ENCODE results near the gene PTPRT. TPM values are rescaled to one million over a fixed set of nuclear protein-coding genes. Genes with fewer than 3 reads are reported as not detected.

Gene PTPRT
- total and polyA plus RNA-seq, 4 donors, result 0.14 to 2.8 (median 0.40) TPM

DNA sequence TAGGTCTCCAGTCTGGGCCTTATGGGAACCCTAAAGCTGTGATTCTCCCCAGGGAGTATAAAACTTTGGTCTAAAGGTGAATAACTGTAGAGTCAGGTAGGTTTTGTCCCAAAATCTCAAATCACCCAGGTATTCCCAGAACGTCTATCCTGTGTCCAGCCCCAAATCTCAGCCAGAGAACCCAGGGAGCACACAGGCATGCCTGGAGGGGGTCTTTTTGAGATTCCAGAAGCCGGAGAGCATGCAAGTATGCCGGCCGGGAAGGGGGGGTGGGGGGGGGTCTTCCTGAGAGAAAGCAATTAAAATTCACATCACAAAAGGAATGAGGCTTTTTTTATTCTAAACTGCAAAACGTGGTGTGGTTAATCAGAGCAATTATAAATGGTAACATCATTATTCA lies 210.0 kb downstream of the PTPRT start (continued):
- TF ChIP-seq FOXA2 (IDR thresholded peaks at IDR 0.05) (no peak), REST (IDR thresholded peaks at IDR 0.05) (no peak)

GRCh38 chr20:42978184-42978974 lies 211.3 kb downstream of the PTPRT start:
- WGBS, result 85% methylated on average over 12 of the region's 12 CpGs

More at GRCh38 chr20:42978184-42978974, 211.3 kb downstream of the PTPRT start:
- TF ChIP-seq HNF4G (IDR thresholded peaks at IDR 0.05) (no peak), CTCF (IDR thresholded peaks at IDR 0.05; ENCODE audit: low read depth, low read length, missing input control) (no peak), ATF3 (IDR thresholded peaks at IDR 0.05) (no peak), JUND (IDR thresholded peaks at IDR 0.05) (no peak), TAF1 (conservative IDR thresholded peaks at IDR 0.05) (no peak), FOXA2 (IDR thresholded peaks at IDR 0.05) (no peak), RAD21 (IDR thresholded peaks at IDR 0.05) (no peak), GABPA (IDR thresholded peaks at IDR 0.05 in 1 of 2, conservative IDR thresholded peaks at IDR 0.05 in 1 of 2) (no peak), FOXA1 (IDR thresholded peaks at IDR 0.05) (no peak), REST (IDR thresholded peaks at IDR 0.05) (no peak), SP1 (IDR thresholded peaks at IDR 0.05) (no peak), EGR1 (IDR thresholded peaks at IDR 0.05; ENCODE audit: low read depth in 2 of 2) (no peak), ZBTB33 (IDR thresholded peaks at IDR 0.05) (no peak), HNF4A (conservative IDR thresholded peaks at IDR 0.05) (no peak), NR2F2 (IDR thresholded peaks at IDR 0.05) (no peak)
- TF ChIP-seq, protein P1, sequence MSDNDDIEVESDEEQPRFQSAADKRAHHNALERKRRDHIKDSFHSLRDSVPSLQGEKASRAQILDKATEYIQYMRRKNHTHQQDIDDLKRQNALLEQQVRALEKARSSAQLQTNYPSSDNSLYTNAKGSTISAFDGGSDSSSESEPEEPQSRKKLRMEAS (IDR thresholded peaks at IDR 0.05), result no peak
- DNase-seq (ENCODE audit: low spot score), result no peak
- Histone ChIP-seq H3K27ac (ENCODE audit: low read depth in 1 of 2, low read length in 2 of 2) (no peak overlapping the region), H3K9ac (ENCODE audit: low read depth in 1 of 2, low read length in 2 of 2) (no peak overlapping the region), H3K4me3 (ENCODE audit: low read depth in 1 of 3, low read length in 3 of 3) (no peak overlapping the region), H3K27me3 (ENCODE audit: control insufficient read depth in 4 of 4, insufficient read depth in 4 of 4, low read length in 3 of 4) (no peaks in the 10 kb centered on the region), H3K36me3 (ENCODE audit: control insufficient read depth in 4 of 4, insufficient read depth in 3 of 4, low read depth in 1 of 4, low read length in 3 of 4) (no peaks in the 10 kb centered on the region), H3K9me3 (ENCODE audit: control insufficient read depth in 4 of 4, low read length in 3 of 4) (peaks cover 0 to 2% (median 0%) of the 10 kb centered on the region in 4 donors), H3K4me1 (ENCODE audit: control insufficient read depth in 4 of 4, insufficient read depth in 4 of 4, low read length in 3 of 4) (no peaks in the 10 kb centered on the region)

Data from liver (tissue), 9 donors.